PC-9 (cell line): Measurements from ENCODE around the gene RBM18. TPM values are rescaled to one million over a fixed set of nuclear protein-coding genes. Genes with fewer than 3 reads are reported as not detected.

Source experiments
- BruUV-seq: library from RNA; stranded (reverse); fragments of 400-500 nt; replicated peaks from 2 replicates; lab custom pipeline; 2021; lab: Mats Ljungman, UMichigan
- CTCF ChIA-PET: fragments of 300-600 bp; sonication (Branson Sonifier 250); formaldehyde crosslinking; loops from one replicate; lab custom pipeline; 2022; ENCODE audit warnings: antibody characterized with exemption; lab: Charles Lee
- POLR2A ChIA-PET: fragments of 300-600 bp; sonication (Branson Sonifier 250); formaldehyde crosslinking; loops from one replicate; lab custom pipeline; 2022; ENCODE audit warnings: antibody characterized with exemption; ENCODE audit not compliant: unreplicated experiment; lab: Charles Lee
- DNase-seq, 2 experiments: peaks; one replicate each; pipeline versions ENCODE4 v3.0.0 to v3.0.0-alpha.2; 2015 to 2022; ENCODE audit warnings: mixed read lengths in 1 of 2
- H2AFZ ChIP-seq: fragments of 200-600 bp; sonication (generic); 2 replicates; pipeline ENCODE4 v1.8.1; 2017; ENCODE audit warnings: antibody characterized with exemption
- H3F3A ChIP-seq: fragments of 200-600 bp; sonication (generic); 2 replicates; pipeline ENCODE4 v1.8.1; 2017; ENCODE audit warnings: antibody characterized with exemption, mild to moderate bottlenecking, low read depth; ENCODE audit not compliant: insufficient read depth
- H3K27ac ChIP-seq: fragments of 200-600 bp; sonication (generic); 2 replicates; pipeline ENCODE4 v1.6.1; 2016; ENCODE audit warnings: mixed run types
- H3K27me3 ChIP-seq: fragments of 200-600 bp; sonication (generic); 2 replicates; pipeline ENCODE4 v1.6.1; 2016; ENCODE audit warnings: low read depth, mixed run types; ENCODE audit not compliant: insufficient read depth
- H3K36me3 ChIP-seq: fragments of 200-600 bp; sonication (generic); 2 replicates; pipeline ENCODE4 v1.6.1; 2016; ENCODE audit warnings: low read depth, mixed run types
- H3K4me1 ChIP-seq: fragments of 200-600 bp; sonication (generic); replicated peaks from 2 replicates; pipeline ENCODE4 v1.6.1; 2016; ENCODE audit warnings: mixed run types; ENCODE audit not compliant: insufficient read depth
- H3K4me2 ChIP-seq: fragments of 200-600 bp; sonication (generic); 2 replicates; pipeline ENCODE4 v1.6.1; 2017; ENCODE audit warnings: mixed run types
- H3K4me3 ChIP-seq: fragments of 200-600 bp; sonication (generic); 2 replicates; pipeline ENCODE4 v1.6.1; 2016; ENCODE audit warnings: mixed run types
- H3K79me2 ChIP-seq: fragments of 200-600 bp; sonication (generic); 2 replicates; pipeline ENCODE4 v1.6.1; 2017; ENCODE audit warnings: low read depth, mixed run types
- H3K9me2 ChIP-seq: fragments of 200-600 bp; sonication (generic); 2 replicates; pipeline ENCODE4 v1.8.1; 2017; ENCODE audit warnings: mild to moderate bottlenecking; ENCODE audit not compliant: insufficient read depth
- H3K9me3 ChIP-seq: fragments of 200-600 bp; sonication (generic); 2 replicates; pipeline ENCODE4 v1.8.1; 2016; ENCODE audit warnings: low read depth; ENCODE audit not compliant: insufficient read depth
- H4K20me1 ChIP-seq: fragments of 200-600 bp; sonication (generic); 2 replicates; pipeline ENCODE4 v1.8.1; 2017; ENCODE audit not compliant: insufficient read depth
- CTCF ChIP-seq: fragments of 200-600 bp; sonication (generic); conservative IDR thresholded peaks from 2 replicates; pipeline ENCODE4 v1.6.1; 2017; ENCODE audit warnings: mixed run types, antibody characterized with exemption, mild to moderate bottlenecking, moderate library complexity
- EZH2 ChIP-seq: fragments of 200-600 bp; sonication (generic); IDR thresholded peaks from 2 replicates; pipeline ENCODE4 v1.8.0; 2017; ENCODE audit warnings: antibody characterized with exemption, low read depth
- intact Hi-C: fragments of 100-400 bp; cut with micrococcal nuclease; formaldehyde crosslinking; loops from one replicate; pipeline ENCODE4 v1.10.0; 2022; ENCODE audit not compliant: unreplicated experiment
- total RNA-seq: library from RNA; stranded (reverse); gene quantifications from 2 replicates; pipeline ENCODE4 v1.2.3, GENCODE V29; 2021

The RBM18 gene
- total RNA-seq, 1 experiment from 2014 or later = 15.1 TPM

- no peaks in the 10 kb centered on the region for H3K79me2 ChIP-seq
- BruUV-seq = no TSS peak
Observed at GRCh38 chr9:122197882-122198281, 66.8 kb downstream of the RBM18 start.

GRCh38 chr9:122197426-122197825 lies 67.2 kb downstream of the RBM18 start:
- BruUV-seq = no TSS peak
- no peaks in the 10 kb centered on the region for H3K9me2 ChIP-seq
- no peak overlapping the region for H3K4me2 ChIP-seq
- no peaks in the 10 kb centered on the region for H3F3A ChIP-seq
- no peak for DNase-seq
- H2AFZ ChIP-seq = no peak overlapping the region
- H3K27ac ChIP-seq = no peak overlapping the region
- CTCF ChIA-PET = interaction anchor here (0.7 kb wide), 1 partner anchor 644 kb away, joined by 3 read pairs; no protein-coding TSS in a partner anchor
- H3K4me3 ChIP-seq = no peak overlapping the region
- H3K9me3 ChIP-seq = no peaks in the 10 kb centered on the region
- POLR2A ChIA-PET = no interaction called here
- no peaks in the 10 kb centered on the region for H3K36me3 ChIP-seq
- H4K20me1 ChIP-seq = no peaks in the 10 kb centered on the region
- H3K79me2 ChIP-seq = no peaks in the 10 kb centered on the region
- H3K4me1 ChIP-seq = no peaks in the 10 kb centered on the region
- intact Hi-C loops = no loop called here
- peaks cover 23% of the 10 kb centered on the region for H3K27me3 ChIP-seq
- TF ChIP-seq EZH2 (no peak), CTCF (no peak)

More at GRCh38 chr9:122197882-122198281, 66.8 kb downstream of the RBM18 start:
- no peak overlapping the region for H3K4me2 ChIP-seq
- no peaks in the 10 kb centered on the region for H3K36me3 ChIP-seq
- H4K20me1 ChIP-seq = no peaks in the 10 kb centered on the region
- POLR2A ChIA-PET = no interaction called here
- intact Hi-C loops = no loop called here
- no peak overlapping the region for H3K27ac ChIP-seq
- H3K9me2 ChIP-seq = no peaks in the 10 kb centered on the region
- H3K27me3 ChIP-seq = peaks cover 23% of the 10 kb centered on the region
- no peak overlapping the region for H2AFZ ChIP-seq
- no peaks in the 10 kb centered on the region for H3K4me1 ChIP-seq
- CTCF ChIA-PET = interaction anchor here (0.7 kb wide), 1 partner anchor 643 kb away, joined by 3 read pairs; no protein-coding TSS in a partner anchor
- H3F3A ChIP-seq = no peaks in the 10 kb centered on the region
- no peak for DNase-seq
- H3K9me3 ChIP-seq = no peaks in the 10 kb centered on the region
- TF ChIP-seq EZH2 (no peak), CTCF (no peak)
- H3K4me3 ChIP-seq = no peak overlapping the region

GRCh38 chr9:122195875-122196274 lies 68.8 kb downstream of the RBM18 start:
- Histone ChIP-seq H3K27ac (no peak overlapping the region), H3K4me3 (no peak overlapping the region), H3K9me3 (no peaks in the 10 kb centered on the region), H3K36me3 (no peaks in the 10 kb centered on the region), H3K27me3 (peaks cover 23% of the 10 kb centered on the region), H3F3A (no peaks in the 10 kb centered on the region), H4K20me1 (no peaks in the 10 kb centered on the region), H3K9me2 (no peaks in the 10 kb centered on the region), H3K79me2 (no peaks in the 10 kb centered on the region), H2AFZ (no peak overlapping the region), H3K4me1 (no peaks in the 10 kb centered on the region), H3K4me2 (no peak overlapping the region)
- intact Hi-C loops = no loop called here
- ChIA-PET CTCF (no interaction called here), POLR2A (no interaction called here)
- no peak for DNase-seq
- TF ChIP-seq EZH2 (no peak), CTCF (no peak)
- no TSS peak for BruUV-seq
